Measurements from ENCODE around the gene NFYA. TPM values are rescaled to one million over a fixed set of nuclear protein-coding genes. Genes with fewer than 3 reads are reported as not detected.
"Not testable (repeated sequence)": the region's sequence is repeated elsewhere in the genome, so short reads cannot be mapped to it uniquely, and the experiment has no call there.

Gene NFYA
- total RNA-seq, 6 experiments from 2014 or later = 14.9 to 20.0 (median 16.7) TPM

DNA sequence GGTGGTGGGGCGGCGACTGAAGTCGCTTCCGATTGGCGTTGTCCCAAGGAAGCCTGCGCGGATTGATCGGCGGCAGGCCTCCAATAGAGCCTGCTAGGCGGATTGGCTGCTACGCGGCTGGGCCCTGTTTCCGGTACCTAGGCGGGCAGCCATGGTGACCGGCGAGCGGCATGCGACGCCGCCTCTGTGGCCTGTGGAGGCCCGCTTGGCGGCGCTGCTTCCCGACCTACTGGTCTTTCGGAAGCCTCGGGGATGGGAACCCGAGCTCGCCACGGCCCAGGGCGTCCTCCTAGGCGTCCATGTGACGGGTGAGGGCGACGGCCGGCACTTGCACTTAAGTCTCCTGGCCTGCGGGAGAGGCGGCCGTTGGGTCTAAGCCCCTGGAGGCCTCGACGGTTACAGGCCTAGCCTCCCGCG lies 28.1 kb downstream of the NFYA start:
- H3K9me3 Mint-ChIP-seq = no peaks in the 10 kb centered on the region
- H3K4me1 Mint-ChIP-seq (ENCODE audit: low read depth) = peaks cover 30% of the 10 kb centered on the region
- H3K4me3 Mint-ChIP-seq = no peak overlapping the region
- H3K27ac Mint-ChIP-seq = no peak overlapping the region
- H3K27me3 Mint-ChIP-seq (ENCODE audit: insufficient read depth) = no peaks in the 10 kb centered on the region
- DNase-seq = no peak
- TF ChIP-seq, protein P1, sequence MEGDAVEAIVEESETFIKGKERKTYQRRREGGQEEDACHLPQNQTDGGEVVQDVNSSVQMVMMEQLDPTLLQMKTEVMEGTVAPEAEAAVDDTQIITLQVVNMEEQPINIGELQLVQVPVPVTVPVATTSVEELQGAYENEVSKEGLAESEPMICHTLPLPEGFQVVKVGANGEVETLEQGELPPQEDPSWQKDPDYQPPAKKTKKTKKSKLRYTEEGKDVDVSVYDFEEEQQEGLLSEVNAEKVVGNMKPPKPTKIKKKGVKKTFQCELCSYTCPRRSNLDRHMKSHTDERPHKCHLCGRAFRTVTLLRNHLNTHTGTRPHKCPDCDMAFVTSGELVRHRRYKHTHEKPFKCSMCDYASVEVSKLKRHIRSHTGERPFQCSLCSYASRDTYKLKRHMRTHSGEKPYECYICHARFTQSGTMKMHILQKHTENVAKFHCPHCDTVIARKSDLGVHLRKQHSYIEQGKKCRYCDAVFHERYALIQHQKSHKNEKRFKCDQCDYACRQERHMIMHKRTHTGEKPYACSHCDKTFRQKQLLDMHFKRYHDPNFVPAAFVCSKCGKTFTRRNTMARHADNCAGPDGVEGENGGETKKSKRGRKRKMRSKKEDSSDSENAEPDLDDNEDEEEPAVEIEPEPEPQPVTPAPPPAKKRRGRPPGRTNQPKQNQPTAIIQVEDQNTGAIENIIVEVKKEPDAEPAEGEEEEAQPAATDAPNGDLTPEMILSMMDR (IDR thresholded peaks at IDR 0.05) = no peak
- H3K36me3 Mint-ChIP-seq (ENCODE audit: low read depth) = peaks cover 39% of the 10 kb centered on the region

DNA sequence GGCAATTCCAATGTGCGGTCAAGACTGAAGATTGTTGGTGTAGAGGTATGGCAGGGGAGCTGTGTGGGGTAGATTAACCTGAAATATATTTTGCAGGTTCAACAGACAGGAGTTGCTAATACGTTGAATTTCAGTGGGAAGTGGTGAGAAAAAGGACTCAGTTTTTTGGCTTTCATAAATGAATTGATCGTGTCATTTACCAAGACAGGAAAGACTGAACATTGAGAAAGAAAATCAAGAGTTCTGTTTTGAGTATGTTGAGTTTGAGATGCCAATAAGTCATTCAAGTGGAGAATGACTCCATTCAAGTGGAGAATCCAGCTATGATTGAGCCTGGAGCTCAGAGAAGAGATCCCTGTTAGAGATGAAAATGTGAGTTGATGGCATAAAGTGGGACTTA lies 31.1 kb downstream of the NFYA start:
- Mint-ChIP-seq H3K27me3 (ENCODE audit: insufficient read depth) (no peaks in the 10 kb centered on the region), H3K27ac (no peak overlapping the region), H3K4me1 (ENCODE audit: low read depth) (peaks cover 4% of the 10 kb centered on the region), H3K9me3 (no peaks in the 10 kb centered on the region), H3K36me3 (ENCODE audit: low read depth) (peaks cover 13% of the 10 kb centered on the region), H3K4me3 (no peak overlapping the region)
- TF ChIP-seq, protein P1 (IDR thresholded peaks at IDR 0.05) = no peak
- DNase-seq = no peak

DNA sequence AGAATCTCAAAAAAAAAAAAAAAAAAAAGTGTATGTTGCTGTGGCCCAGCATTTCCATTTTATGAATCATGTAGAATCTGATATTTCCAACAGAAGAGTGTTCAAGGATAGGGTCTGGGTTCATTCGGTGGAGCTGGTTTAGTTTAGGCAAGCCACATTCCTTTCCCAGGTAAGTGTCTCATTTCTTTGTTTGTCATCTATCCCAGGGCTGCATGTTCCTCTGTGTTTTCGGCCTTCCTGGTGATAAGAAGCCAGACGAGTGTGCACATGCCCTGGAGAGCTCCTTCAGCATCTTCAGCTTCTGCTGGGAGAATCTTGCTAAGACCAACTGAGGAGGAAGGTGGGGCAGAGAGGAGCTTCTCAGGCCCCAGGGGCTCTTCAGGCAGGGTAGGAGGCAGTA lies 38.2 kb downstream of the NFYA start:
- Mint-ChIP-seq H3K36me3 (ENCODE audit: low read depth) (no peaks in the 10 kb centered on the region; the same call in 1 of the 2 replicates), H3K9me3 (no peaks in the 10 kb centered on the region), H3K27ac (no peak overlapping the region), H3K4me1 (ENCODE audit: low read depth) (no peaks in the 10 kb centered on the region), H3K27me3 (ENCODE audit: insufficient read depth) (no peaks in the 10 kb centered on the region; the same call in 1 of the 2 replicates), H3K4me3 (no peak overlapping the region)
- DNase-seq = no peak
- TF ChIP-seq, protein P1 (IDR thresholded peaks at IDR 0.05) = no peak

DNA sequence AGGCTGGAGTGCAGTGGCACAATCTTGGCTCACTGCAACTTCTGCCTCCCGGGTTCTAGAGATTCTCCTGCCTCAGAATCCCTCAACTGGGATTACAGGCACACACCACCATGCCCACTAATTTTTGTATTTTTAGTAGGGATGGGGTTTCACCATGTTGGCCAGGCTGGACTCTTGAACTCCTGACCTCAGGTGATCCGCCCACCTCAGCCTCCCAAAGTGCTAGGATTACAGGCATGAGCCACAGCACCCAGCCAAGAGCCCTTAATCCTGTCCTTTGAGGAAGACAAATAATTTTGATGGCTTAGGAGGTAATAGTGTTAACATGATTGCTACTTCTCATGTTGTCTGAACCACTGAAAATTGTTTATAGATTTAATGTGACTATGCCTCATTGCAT lies 42.3 kb downstream of the NFYA start:
- not testable (repeated sequence) for H3K36me3 Mint-ChIP-seq (ENCODE audit: low read depth); H3K27ac Mint-ChIP-seq; H3K27me3 Mint-ChIP-seq (ENCODE audit: insufficient read depth); H3K4me3 Mint-ChIP-seq; H3K9me3 Mint-ChIP-seq; DNase-seq; H3K4me1 Mint-ChIP-seq (ENCODE audit: low read depth)

DNA sequence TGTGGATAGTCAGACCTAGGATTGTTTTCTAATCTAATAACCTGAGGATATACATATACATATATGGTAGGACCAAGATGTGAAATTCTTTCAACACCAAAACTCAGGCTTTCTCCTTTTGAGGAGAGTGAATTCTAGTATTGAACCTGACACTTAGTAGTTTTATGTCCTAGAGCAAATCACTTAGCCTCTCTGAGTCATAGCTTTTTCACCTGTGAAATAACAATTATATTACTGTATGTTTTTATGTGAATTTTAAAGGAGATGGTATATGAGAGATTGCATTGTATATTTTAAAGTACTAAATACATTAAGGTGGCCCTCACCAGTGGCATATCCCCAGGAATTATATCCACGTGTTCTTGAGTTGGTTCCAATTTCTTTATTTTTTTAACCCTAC lies 46.7 kb downstream of the NFYA start:
- H3K4me1 Mint-ChIP-seq (ENCODE audit: low read depth) = no peaks in the 10 kb centered on the region
- H3K27ac Mint-ChIP-seq = no peak overlapping the region
- H3K27me3 Mint-ChIP-seq (ENCODE audit: insufficient read depth) = no peaks in the 10 kb centered on the region
- TF ChIP-seq, protein P1 (IDR thresholded peaks at IDR 0.05) = no peak
- DNase-seq = no peak
- no peaks in the 10 kb centered on the region for H3K9me3 Mint-ChIP-seq
- H3K4me3 Mint-ChIP-seq = no peak overlapping the region
- no peaks in the 10 kb centered on the region; the same call in 1 of the 2 replicates for H3K36me3 Mint-ChIP-seq (ENCODE audit: low read depth)

DNA sequence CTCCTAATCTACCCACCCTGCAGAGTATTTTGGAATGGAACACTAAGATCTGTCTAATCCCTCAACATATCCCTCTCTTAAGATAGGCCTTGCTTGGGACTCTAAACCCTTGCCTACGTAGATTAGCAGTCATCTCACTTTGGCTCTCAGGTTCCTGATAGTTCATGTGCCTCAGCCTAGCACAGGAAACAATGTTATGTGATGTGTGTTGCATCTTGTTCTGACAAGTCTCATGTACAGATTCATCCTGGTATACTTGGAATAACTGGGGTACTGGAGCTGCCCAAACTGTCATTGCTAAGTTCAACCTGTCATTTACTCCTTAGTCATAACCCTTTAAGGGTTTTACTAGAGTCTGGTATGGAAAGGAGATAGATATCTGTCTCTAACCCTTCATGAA lies 47.3 kb downstream of the NFYA start:
- Mint-ChIP-seq H3K27me3 (ENCODE audit: insufficient read depth) (no peaks in the 10 kb centered on the region), H3K4me3 (no peak overlapping the region), H3K9me3 (no peaks in the 10 kb centered on the region), H3K27ac (no peak overlapping the region), H3K36me3 (ENCODE audit: low read depth) (no peaks in the 10 kb centered on the region), H3K4me1 (ENCODE audit: low read depth) (no peaks in the 10 kb centered on the region)
- TF ChIP-seq, protein P1 (IDR thresholded peaks at IDR 0.05) = no peak
- no peak for DNase-seq
